Gastrocnemius medialis (tissue), 4 donors: Measurements from ENCODE around the gene ADGRF4.

Source experiments
- CTCF ChIP-seq, 5 experiments: fragments of 450-650 bp in 3 of 5; fragments of 200-600 bp in 2 of 5; sonication (generic) in 2 of 5; IDR thresholded peaks in 4 of 5; conservative IDR thresholded peaks in 1 of 5; 1 replicate in 4 of 5; 2 replicates in 1 of 5; pipeline ENCODE4 v1.5.1; 2016 to 2019; ENCODE audit warnings: antibody characterized with exemption in 5 of 5, mild to moderate bottlenecking in 3 of 5, moderate library complexity in 3 of 5
- POLR2A ChIP-seq, 2 donors: fragments of 450-650 bp; IDR thresholded peaks; one replicate each; pipeline ENCODE4 v1.6.1; 2017; ENCODE audit warnings: antibody characterized with exemption in 2 of 2, mild to moderate bottlenecking in 2 of 2, moderate library complexity in 2 of 2

GRCh38 chr6:47680051-47680450 is 18.3 kb upstream of the ADGRF4 start:
- TF ChIP-seq POLR2A (IDR thresholded peaks at IDR 0.05) (no peak), CTCF (IDR thresholded peaks at IDR 0.05 in 4 of 5, conservative IDR thresholded peaks at IDR 0.05 in 1 of 5) (no peak)
